GM12801 (cell line): ENCODE results near the gene ORC4.

Source experiments
- TF ChIP-seq, protein P1 (sequence below): IDR thresholded peaks from one replicate; pipeline ENCODE4 v1.5.1; 2011; ENCODE audit warnings: control low read depth; ENCODE audit not compliant: insufficient read length; ENCODE audit errors: extremely low read depth

The ORC4 gene

DNA sequence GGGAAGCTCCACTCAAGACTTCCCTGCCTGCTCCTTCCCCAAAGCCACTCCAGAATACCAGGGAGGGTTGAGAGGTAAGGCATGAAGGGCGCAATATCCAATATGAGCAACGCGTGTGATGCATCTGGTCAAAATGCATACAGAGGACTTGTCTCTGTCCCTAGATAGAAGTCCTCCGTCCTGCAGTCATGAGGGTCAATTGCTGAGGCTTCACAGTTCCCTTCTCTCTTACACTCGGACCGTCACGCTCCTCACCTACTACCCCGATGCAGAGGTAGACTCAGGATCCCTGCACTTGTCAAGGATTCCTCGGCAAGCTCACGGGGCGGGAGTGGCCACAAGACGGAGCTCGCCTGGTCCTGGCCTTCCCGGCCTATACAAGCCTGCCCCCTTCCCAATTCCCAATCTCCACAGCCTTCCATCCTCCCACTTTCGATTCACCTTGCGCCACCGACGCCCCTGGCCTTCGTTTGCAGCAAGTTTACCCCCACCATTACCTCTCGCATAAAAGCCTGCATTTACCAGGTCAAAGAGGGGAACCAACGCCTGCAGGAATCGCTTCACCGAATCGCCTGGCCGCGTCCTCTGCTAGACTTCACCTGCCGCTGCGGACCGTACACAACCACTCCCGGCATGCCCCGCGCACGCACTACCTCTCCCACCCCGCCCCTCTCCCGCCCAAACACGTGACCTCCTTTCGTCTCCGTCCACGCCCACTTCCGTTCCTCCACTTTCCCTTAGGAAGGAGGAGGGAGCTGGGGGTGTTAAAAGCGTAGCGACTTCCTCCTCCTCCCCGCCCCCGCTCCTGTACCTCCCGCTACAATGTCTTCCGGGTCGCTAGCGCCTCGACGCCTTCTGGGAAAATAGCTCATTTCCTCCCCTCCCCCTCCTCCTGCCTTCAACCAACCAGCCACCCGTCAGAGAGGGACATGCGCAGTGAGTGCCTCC is at the start of gene ORC4:
Gene ORC4 (minus strand): TSS at position 627 of the 948 bp plus-strand sequence. CDS start 44,779 bp downstream, outside the sequence.
- TF ChIP-seq, protein P1, sequence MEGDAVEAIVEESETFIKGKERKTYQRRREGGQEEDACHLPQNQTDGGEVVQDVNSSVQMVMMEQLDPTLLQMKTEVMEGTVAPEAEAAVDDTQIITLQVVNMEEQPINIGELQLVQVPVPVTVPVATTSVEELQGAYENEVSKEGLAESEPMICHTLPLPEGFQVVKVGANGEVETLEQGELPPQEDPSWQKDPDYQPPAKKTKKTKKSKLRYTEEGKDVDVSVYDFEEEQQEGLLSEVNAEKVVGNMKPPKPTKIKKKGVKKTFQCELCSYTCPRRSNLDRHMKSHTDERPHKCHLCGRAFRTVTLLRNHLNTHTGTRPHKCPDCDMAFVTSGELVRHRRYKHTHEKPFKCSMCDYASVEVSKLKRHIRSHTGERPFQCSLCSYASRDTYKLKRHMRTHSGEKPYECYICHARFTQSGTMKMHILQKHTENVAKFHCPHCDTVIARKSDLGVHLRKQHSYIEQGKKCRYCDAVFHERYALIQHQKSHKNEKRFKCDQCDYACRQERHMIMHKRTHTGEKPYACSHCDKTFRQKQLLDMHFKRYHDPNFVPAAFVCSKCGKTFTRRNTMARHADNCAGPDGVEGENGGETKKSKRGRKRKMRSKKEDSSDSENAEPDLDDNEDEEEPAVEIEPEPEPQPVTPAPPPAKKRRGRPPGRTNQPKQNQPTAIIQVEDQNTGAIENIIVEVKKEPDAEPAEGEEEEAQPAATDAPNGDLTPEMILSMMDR: no peak

DNA sequence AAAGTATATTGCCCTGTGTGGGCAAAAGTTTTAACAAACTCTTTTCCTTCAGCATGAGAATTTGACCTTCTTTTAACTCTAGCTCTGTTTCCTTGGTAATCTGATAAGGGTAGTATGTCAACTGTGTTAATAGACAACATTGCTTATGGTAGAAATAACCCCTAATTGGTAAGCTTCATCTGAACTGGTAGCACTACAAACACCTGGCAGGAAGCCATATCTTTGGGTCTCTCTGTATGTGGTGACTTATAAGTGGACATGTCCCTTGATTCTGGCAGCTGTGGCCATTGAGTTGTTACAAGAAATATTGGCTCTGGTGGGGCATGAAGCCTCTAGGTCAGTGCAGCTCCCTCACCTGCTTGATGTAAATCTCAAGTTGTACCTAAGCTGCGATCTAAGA is 47.3 kb upstream of the ORC4 start:
- TF ChIP-seq, protein P1: no peak

DNA sequence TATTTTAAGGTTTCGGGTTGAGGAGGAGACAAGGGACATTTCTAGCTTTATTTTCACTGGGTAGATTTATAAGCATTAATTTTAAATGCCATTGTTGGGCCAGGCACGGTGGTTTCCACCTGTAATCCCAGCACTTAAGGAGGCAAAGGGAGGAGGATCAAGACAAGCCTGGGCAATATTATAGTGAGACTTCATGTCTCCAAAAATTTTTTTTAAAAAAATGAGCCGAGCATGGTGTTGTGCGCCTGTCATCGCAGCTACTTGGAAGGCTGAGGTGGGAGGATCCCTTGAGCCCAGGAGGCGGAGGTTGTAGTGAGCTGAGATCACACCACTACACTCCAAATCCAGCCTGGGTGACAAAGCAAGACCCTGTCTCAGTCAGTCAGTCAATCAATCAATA is 45.4 kb upstream of the ORC4 start:
- TF ChIP-seq, protein P1: no peak

DNA sequence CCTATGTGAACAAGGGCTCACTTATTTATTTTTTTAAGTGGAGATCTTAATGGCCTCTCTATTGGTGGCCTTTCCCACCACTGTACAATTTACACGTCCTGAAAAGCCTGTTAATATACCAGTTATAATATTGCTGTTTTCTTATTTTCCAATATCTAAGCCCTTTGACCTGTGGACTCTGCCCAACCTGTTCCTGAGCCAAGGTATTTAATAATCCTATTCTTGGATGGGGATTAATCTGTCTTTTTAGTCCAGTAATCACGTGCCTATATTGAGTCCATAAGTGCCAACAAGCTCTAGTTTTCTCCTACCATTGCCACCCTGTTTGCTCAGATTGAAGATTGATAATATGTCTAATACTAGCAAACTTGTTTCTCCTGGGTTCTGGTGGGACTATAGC is 43.1 kb upstream of the ORC4 start:
- TF ChIP-seq, protein P1: no peak

DNA sequence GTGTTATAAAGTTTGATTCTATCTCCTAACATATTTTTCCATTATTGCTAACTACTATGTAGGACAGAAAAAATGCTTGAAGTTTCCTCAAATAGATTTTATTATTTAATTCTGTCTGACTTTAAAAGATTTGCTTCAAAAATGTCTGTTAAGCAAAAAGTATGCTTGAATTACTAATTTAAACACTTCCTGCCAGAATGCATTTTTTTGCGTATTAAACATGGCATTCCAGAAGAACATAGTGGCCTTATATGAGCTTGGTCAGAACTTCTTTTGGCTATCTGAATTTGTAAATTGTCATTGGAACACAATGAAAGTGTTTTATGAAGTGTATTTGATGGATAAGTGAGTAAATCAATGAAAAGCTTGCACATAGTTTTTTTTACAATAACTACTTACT is 38.1 kb upstream of the ORC4 start:
- TF ChIP-seq, protein P1: no peak

DNA sequence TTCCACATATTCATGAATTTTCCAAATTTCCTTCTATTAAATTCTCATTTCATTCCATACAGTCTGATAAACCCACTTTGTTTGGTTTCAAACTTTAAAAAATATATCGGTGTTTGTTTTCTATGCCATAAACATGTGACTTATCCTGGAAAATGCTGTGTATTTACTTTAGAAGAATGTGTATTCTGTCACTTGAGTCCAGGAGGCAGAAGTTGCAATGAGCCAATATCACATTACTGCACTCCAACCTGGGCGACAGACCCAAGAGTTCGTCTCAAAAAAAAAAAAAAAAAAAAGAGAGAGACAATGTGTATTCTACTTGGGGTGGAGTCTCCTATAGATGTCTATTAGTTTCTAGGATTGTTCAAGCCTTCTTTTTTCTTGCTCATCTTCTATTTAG is 32.1 kb upstream of the ORC4 start:
- TF ChIP-seq, protein P1: no peak

DNA sequence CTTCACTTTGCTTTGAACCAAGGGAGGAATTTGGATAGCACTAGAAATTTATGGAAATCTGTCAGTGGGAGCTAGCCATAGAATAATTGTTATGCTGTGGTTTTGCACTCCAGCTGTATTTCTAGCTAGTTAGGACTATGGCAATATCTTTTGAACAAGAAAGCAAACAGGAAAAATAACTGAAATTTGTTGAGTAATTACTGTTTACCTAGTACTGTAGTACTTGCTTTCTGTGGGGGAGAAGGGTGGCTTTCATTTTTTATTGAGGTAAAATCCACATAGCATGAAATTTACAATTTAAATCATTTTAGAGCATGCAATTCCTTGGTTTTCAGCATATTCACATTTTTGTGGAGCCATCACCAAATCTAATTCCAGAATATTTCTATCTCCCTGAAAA is 28.7 kb upstream of the ORC4 start:
- TF ChIP-seq, protein P1: no peak
